Endodermal cell (in vitro differentiated cells): ENCODE data around the gene PDCD1LG2. TPM values are rescaled to one million over a fixed set of nuclear protein-coding genes. Genes with fewer than 3 reads are reported as not detected.

ENCODE experiments used
- DNase-seq: peaks from one replicate; pipeline ENCODE4 v3.0.0-alpha.2; 2017
- H3K27ac ChIP-seq: 2 replicates; pipeline ENCODE4 v1.5.1; 2013; ENCODE audit warnings: mild to moderate bottlenecking, low read depth, low read length, moderate library complexity
- H3K27me3 ChIP-seq: 2 replicates; pipeline ENCODE4 v1.6.1; 2013; ENCODE audit warnings: mild to moderate bottlenecking, low read length, moderate library complexity; ENCODE audit not compliant: insufficient read depth, control insufficient read depth, poor library complexity, severe bottlenecking
- H3K36me3 ChIP-seq: 2 replicates; pipeline ENCODE4 v1.7.0; 2013; ENCODE audit warnings: mild to moderate bottlenecking, low read length, moderate library complexity; ENCODE audit not compliant: control insufficient read depth, insufficient read depth
- H3K4me1 ChIP-seq: one replicate; pipeline ENCODE4 v1.7.0; 2013; ENCODE audit warnings: low read length; ENCODE audit not compliant: control insufficient read depth, insufficient read depth
- H3K4me3 ChIP-seq: 2 replicates; pipeline ENCODE4 v1.5.1; 2013; ENCODE audit warnings: mild to moderate bottlenecking, low read length, moderate library complexity
- H3K9ac ChIP-seq: 2 replicates; pipeline ENCODE4 v1.6.1; 2013; ENCODE audit warnings: mild to moderate bottlenecking, low read length, moderate library complexity; ENCODE audit not compliant: poor library complexity, severe bottlenecking; ENCODE audit errors: extremely low read depth
- H3K9me3 ChIP-seq: 2 replicates; pipeline ENCODE4 v1.6.1; 2013; ENCODE audit warnings: mild to moderate bottlenecking, low read length, moderate library complexity; ENCODE audit not compliant: control insufficient read depth
- H3K27ac Mint-ChIP-seq: 2 replicates; pipeline ENCODE4 v1.8.0; 2020; ENCODE audit warnings: mixed read lengths
- H3K27me3 Mint-ChIP-seq: 2 replicates; pipeline ENCODE4 v1.8.0; 2021; ENCODE audit warnings: mild to moderate bottlenecking, mixed read lengths; ENCODE audit not compliant: insufficient read depth
- H3K36me3 Mint-ChIP-seq: 2 replicates; pipeline ENCODE4 v1.8.0; 2020; ENCODE audit warnings: low read depth, mixed read lengths
- H3K4me1 Mint-ChIP-seq: 2 replicates; pipeline ENCODE4 v1.8.0; 2020; ENCODE audit warnings: mixed read lengths
- H3K4me3 Mint-ChIP-seq: 2 replicates; pipeline ENCODE4 v1.8.0; 2020; ENCODE audit warnings: mild to moderate bottlenecking, moderate library complexity, mixed read lengths
- H3K9me3 Mint-ChIP-seq: 2 replicates; pipeline ENCODE4 v1.8.0; 2020; ENCODE audit warnings: mild to moderate bottlenecking, mixed read lengths
- WGBS, 2 experiments: methylation state at CpG; one replicate each; pipeline versions ENCODE4 v1.1.5 to v1.1.7; 2013; ENCODE audit warnings: missing lambda C conversion rate in 2 of 2, mixed read lengths in 1 of 2; ENCODE audit not compliant: insufficient coverage in 1 of 2, insufficient read length in 1 of 2; 5-methylcytosine and 5-hydroxymethylcytosine counted together
- total RNA-seq, 2 donors: library from RNA; stranded (reverse); fragmentation: NEBNext Ultra II Directional in 1 of 2; extraction: Animal tissue kit (Norgen Biotek cat#: 25700) in 1 of 2; gene quantifications; 2 replicates in 1 of 2; 3 replicates in 1 of 2; pipeline ENCODE4 v1.2.1, GENCODE V29; 2021
- TF ChIP-seq, protein P1 (sequence below): fragments of 200-600 bp; sonication (generic); conservative IDR thresholded peaks from 2 replicates; pipeline ENCODE4 v1.5.0; 2021; ENCODE audit warnings: antibody characterized with exemption, mild to moderate bottlenecking

Gene PDCD1LG2
- total RNA-seq, 2 donors from 2014 or later = not detected

DNA sequence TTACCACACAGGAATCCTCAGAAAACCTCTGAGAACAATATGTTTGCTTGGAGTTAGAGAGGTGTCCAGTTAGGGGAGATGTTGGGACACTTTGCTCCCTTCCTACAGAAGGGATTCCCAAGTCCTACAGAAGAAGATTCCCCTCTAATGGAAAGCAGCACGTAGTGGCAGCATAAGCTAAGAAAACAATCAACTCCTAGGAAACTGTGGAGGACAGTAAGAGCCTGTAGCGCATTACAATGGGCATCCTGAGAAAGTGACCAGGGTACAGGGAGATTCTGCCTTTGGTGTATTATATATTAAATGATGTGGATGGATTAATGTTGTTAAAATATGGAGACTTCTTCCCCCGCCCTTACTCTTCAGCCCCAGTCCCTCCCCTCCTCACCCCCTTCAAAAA, 104.7 kb downstream of the PDCD1LG2 start:
- no peak overlapping the region for H3K27ac Mint-ChIP-seq
- Histone ChIP-seq H3K27me3 (no peaks in the 10 kb centered on the region), H3K4me3 (no peak overlapping the region), H3K36me3 (no peaks in the 10 kb centered on the region), H3K9ac (no peak overlapping the region), H3K9me3 (no peaks in the 10 kb centered on the region), H3K27ac (no peak overlapping the region), H3K4me1 (no peaks in the 10 kb centered on the region)
- DNase-seq = no peak
- H3K4me1 Mint-ChIP-seq = peaks cover 4% of the 10 kb centered on the region
- no peak overlapping the region for H3K4me3 Mint-ChIP-seq
- H3K27me3 Mint-ChIP-seq = no peaks in the 10 kb centered on the region
- 40 to 58% methylated on average over 1 to 2 of the region's 3 CpGs for WGBS, 2 experiments
- H3K36me3 Mint-ChIP-seq = no peaks in the 10 kb centered on the region
- H3K9me3 Mint-ChIP-seq = no peaks in the 10 kb centered on the region
- TF ChIP-seq, protein P1, sequence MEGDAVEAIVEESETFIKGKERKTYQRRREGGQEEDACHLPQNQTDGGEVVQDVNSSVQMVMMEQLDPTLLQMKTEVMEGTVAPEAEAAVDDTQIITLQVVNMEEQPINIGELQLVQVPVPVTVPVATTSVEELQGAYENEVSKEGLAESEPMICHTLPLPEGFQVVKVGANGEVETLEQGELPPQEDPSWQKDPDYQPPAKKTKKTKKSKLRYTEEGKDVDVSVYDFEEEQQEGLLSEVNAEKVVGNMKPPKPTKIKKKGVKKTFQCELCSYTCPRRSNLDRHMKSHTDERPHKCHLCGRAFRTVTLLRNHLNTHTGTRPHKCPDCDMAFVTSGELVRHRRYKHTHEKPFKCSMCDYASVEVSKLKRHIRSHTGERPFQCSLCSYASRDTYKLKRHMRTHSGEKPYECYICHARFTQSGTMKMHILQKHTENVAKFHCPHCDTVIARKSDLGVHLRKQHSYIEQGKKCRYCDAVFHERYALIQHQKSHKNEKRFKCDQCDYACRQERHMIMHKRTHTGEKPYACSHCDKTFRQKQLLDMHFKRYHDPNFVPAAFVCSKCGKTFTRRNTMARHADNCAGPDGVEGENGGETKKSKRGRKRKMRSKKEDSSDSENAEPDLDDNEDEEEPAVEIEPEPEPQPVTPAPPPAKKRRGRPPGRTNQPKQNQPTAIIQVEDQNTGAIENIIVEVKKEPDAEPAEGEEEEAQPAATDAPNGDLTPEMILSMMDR = no peak

DNA sequence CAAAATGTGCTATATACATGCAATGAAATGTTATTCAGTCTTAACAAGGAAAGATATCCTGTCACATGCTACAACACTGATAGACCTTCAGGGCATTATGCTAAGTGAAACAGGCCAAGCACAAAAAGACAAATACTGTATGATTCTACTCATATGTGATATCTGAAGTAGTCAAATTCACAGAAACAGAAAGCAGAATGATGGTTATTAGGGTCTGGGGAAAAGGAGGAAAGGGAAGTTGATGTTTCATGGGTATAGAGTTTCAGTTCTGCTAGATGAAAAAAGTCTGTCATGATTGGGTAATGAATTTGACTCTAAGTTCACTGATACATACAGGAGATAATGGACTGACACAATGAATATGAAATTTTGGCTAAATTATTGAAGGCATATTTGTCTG, 107.4 kb downstream of the PDCD1LG2 start:
- peaks cover 3% of the 10 kb centered on the region for H3K36me3 Mint-ChIP-seq
- no peak for DNase-seq
- Histone ChIP-seq H3K27me3 (no peaks in the 10 kb centered on the region), H3K4me1 (no peaks in the 10 kb centered on the region), H3K9ac (no peak overlapping the region), H3K4me3 (no peak overlapping the region), H3K27ac (no peak overlapping the region), H3K36me3 (no peaks in the 10 kb centered on the region), H3K9me3 (no peaks in the 10 kb centered on the region)
- H3K9me3 Mint-ChIP-seq = no peaks in the 10 kb centered on the region
- no peak overlapping the region for H3K27ac Mint-ChIP-seq
- H3K27me3 Mint-ChIP-seq = no peaks in the 10 kb centered on the region
- TF ChIP-seq, protein P1 = no peak
- no peak overlapping the region for H3K4me3 Mint-ChIP-seq
- H3K4me1 Mint-ChIP-seq = no peaks in the 10 kb centered on the region

DNA sequence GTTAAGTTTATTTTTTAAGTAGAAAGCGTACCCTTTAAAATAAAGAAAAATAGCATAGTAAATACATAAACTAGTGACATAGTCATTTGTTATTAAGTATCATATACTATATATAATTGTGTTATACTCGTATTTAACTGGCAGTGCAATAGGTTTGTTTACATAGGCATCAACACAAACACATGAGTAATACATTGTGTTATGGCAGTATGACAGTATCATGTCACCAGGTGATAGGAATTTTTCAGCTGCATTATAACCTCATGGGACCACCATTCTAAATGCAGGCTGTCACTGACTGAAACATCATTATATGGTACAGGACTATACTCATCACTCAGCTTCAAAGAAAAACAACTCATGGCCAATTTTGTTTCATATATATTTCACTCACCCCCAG, 110.2 kb downstream of the PDCD1LG2 start:
- Histone ChIP-seq H3K27me3 (no peaks in the 10 kb centered on the region), H3K27ac (no peak overlapping the region), H3K9me3 (no peaks in the 10 kb centered on the region), H3K4me1 (no peaks in the 10 kb centered on the region), H3K36me3 (no peaks in the 10 kb centered on the region), H3K9ac (no peak overlapping the region), H3K4me3 (no peak overlapping the region)
- H3K9me3 Mint-ChIP-seq = no peaks in the 10 kb centered on the region
- WGBS, 2 experiments = no CpG with 5 or more reads among the region's 2 CpGs
- H3K4me3 Mint-ChIP-seq = no peak overlapping the region
- peaks cover 3% of the 10 kb centered on the region for H3K36me3 Mint-ChIP-seq
- H3K4me1 Mint-ChIP-seq = no peaks in the 10 kb centered on the region
- no peak overlapping the region for H3K27ac Mint-ChIP-seq
- TF ChIP-seq, protein P1 = no peak
- DNase-seq = no peak
- H3K27me3 Mint-ChIP-seq = no peaks in the 10 kb centered on the region

Other genes with a start within 250 kb of the PDCD1LG2 start
- gene RLN2, start 205.8 kb upstream of the PDCD1LG2 start, total RNA-seq = 1 to 10 TPM; 2.3 to 7.9 TPM
- gene RLN1, start 170.7 kb upstream of the PDCD1LG2 start, total RNA-seq = under 1 TPM; 0.97 to 0.99 TPM
- gene PLGRKT, start 72.6 kb upstream of the PDCD1LG2 start, total RNA-seq = 10 to 100 TPM; 21.0 to 31.1 TPM
- under 1 TPM in 1 of 2 donors, not detected in 1; 1.00 TPM for gene CD274, start 60.0 kb upstream of the PDCD1LG2 start, total RNA-seq
- 10 to 100 TPM; 27.0 to 27.1 TPM for gene RIC1, start 118.6 kb downstream of the PDCD1LG2 start, total RNA-seq